Measurements from ENCODE around the gene HDAC8.

HDAC8 gene

DNA sequence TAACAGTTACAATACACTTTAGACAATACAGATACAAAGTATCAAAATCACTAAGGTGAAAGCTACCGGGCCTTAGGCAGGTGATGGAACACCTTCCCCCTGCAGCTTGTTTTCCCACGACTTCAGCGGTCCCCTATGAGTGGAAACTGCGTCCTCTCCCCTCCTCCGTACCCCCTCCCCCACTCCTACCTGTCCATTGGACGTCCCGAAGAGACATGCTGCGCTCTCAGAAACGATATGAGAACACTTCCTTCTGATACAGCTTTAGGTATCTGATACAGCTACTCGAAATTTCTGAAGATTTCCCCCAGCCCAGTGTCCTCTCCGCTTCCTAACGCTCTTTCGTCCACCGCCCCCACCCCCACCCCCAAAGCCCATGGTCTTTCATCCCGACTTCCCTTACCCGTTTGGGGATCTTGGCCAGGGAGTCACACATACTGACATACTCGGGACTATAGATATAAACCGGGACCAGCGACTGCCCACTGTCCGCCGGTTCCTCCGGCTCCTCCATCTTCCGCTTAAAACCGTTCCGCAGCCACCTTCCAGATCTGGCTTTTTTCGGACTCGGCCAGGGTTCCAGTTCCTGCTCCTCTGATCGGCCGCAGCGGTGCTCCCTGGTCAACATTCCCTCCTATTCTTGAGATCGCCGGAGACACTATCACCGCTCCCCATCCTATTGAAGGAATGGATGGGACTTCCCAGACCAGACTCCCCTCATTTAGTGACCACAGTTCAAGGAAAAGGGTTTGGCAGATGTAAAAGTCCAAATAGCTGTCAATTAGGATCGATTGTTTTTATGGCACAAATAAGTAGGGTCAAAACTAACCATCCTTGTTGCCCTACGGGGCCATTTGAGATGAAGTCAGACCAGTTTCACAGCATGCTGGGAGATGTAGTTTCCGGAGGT, at the start of gene HDAC8:
Gene HDAC8 (minus strand): TSS at position 596 of the 910 bp plus-strand sequence. CDS start 82 bp downstream, at position 514.
- DNase-seq: peak; percentile 90
- Histone ChIP-seq H3K9me3 (replicated peaks; ENCODE audit: insufficient read depth, low read length) (no peaks in the 10 kb centered on the region), H3K79me2 (ENCODE audit: low read length) (peaks cover 14% of the 10 kb centered on the region), H3F3A (ENCODE audit: insufficient read depth, low read length) (no peaks in the 10 kb centered on the region), H3K9me2 (replicated peaks; ENCODE audit: insufficient read depth, low read length) (no peaks in the 10 kb centered on the region), H3K9ac (ENCODE audit: low read length) (peak within 1 kb of the TSS; percentile 93), H3K4me1 (ENCODE audit: low read length) (no peaks in the 10 kb centered on the region), H3K4me2 (ENCODE audit: low read depth, low read length) (peak within 1 kb of the TSS; percentile 74), H4K20me1 (ENCODE audit: insufficient read depth, low read length) (no peaks in the 10 kb centered on the region), H3K27me3 (replicated peaks; ENCODE audit: insufficient read depth, low read length) (no peaks in the 10 kb centered on the region), H2AFZ (ENCODE audit: low read length) (peak within 1 kb of the TSS; percentile 98), H3K36me3 (replicated peaks; ENCODE audit: insufficient read depth, low read length) (no peaks in the 10 kb centered on the region), H3K27ac (ENCODE audit: low read length) (peak within 1 kb of the TSS; percentile 61; the same call in 1 of the 2 replicates), H3K4me3 (ENCODE audit: low read length) (peak within 1 kb of the TSS; percentile 99)
- TF ChIP-seq EZH2 (optimal IDR thresholded peaks at IDR 0.05; ENCODE audit: low read depth, low read length) (no peak), EZH2phosphoT487 (IDR thresholded peaks at IDR 0.05; ENCODE audit: low read length) (no peak)
- TF ChIP-seq, protein P1, sequence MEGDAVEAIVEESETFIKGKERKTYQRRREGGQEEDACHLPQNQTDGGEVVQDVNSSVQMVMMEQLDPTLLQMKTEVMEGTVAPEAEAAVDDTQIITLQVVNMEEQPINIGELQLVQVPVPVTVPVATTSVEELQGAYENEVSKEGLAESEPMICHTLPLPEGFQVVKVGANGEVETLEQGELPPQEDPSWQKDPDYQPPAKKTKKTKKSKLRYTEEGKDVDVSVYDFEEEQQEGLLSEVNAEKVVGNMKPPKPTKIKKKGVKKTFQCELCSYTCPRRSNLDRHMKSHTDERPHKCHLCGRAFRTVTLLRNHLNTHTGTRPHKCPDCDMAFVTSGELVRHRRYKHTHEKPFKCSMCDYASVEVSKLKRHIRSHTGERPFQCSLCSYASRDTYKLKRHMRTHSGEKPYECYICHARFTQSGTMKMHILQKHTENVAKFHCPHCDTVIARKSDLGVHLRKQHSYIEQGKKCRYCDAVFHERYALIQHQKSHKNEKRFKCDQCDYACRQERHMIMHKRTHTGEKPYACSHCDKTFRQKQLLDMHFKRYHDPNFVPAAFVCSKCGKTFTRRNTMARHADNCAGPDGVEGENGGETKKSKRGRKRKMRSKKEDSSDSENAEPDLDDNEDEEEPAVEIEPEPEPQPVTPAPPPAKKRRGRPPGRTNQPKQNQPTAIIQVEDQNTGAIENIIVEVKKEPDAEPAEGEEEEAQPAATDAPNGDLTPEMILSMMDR (IDR thresholded peaks at IDR 0.05; ENCODE audit: low read length): no peak

GRCh38 chrX:72621625-72622485, 49.2 kb upstream of the HDAC8 start:
- H4K20me1 ChIP-seq (ENCODE audit: insufficient read depth, low read length): no peaks in the 10 kb centered on the region
- no peak overlapping the region for H2AFZ ChIP-seq (ENCODE audit: low read length)
- no peak overlapping the region for H3K27ac ChIP-seq (ENCODE audit: low read length)
- no peaks in the 10 kb centered on the region for H3F3A ChIP-seq (ENCODE audit: insufficient read depth, low read length)
- no peaks in the 10 kb centered on the region for H3K9me2 ChIP-seq (replicated peaks; ENCODE audit: insufficient read depth, low read length)
- H3K27me3 ChIP-seq (replicated peaks; ENCODE audit: insufficient read depth, low read length): no peaks in the 10 kb centered on the region
- H3K9ac ChIP-seq (ENCODE audit: low read length): no peak overlapping the region
- no peaks in the 10 kb centered on the region for H3K4me1 ChIP-seq (ENCODE audit: low read length)
- no peaks in the 10 kb centered on the region for H3K79me2 ChIP-seq (ENCODE audit: low read length)
- no peak for DNase-seq
- no peak overlapping the region for H3K4me2 ChIP-seq (ENCODE audit: low read depth, low read length)
- TF ChIP-seq EZH2phosphoT487 (IDR thresholded peaks at IDR 0.05; ENCODE audit: low read length) (no peak), EZH2 (optimal IDR thresholded peaks at IDR 0.05; ENCODE audit: low read depth, low read length) (no peak)
- TF ChIP-seq, protein P1 (IDR thresholded peaks at IDR 0.05; ENCODE audit: low read length): no peak
- no peaks in the 10 kb centered on the region for H3K9me3 ChIP-seq (replicated peaks; ENCODE audit: insufficient read depth, low read length)
- no peak overlapping the region for H3K4me3 ChIP-seq (ENCODE audit: low read length)
- no peaks in the 10 kb centered on the region for H3K36me3 ChIP-seq (replicated peaks; ENCODE audit: insufficient read depth, low read length)

DNA sequence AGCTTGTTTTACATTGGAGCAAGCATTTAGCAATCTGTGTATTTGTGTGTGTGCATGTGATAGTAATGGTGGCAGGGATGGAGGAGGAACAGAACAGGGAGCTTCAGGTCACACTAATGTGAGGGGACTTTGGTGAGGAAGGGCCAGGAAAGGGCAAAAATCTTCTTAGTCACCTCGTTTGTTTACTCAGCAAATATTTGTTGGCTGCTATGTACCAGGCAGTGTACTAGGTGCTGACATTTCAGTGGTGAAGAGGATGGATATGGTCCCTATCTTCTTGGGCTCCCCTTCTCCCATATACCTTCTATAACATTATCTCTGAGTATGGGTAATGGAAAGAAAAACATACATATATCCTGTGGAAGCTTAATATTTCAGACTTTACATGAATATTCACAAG, 48.5 kb upstream of the HDAC8 start:
- no peaks in the 10 kb centered on the region for H3K27me3 ChIP-seq (replicated peaks; ENCODE audit: insufficient read depth, low read length)
- no peaks in the 10 kb centered on the region for H3K36me3 ChIP-seq (replicated peaks; ENCODE audit: insufficient read depth, low read length)
- no peaks in the 10 kb centered on the region for H3F3A ChIP-seq (ENCODE audit: insufficient read depth, low read length)
- no peaks in the 10 kb centered on the region for H3K79me2 ChIP-seq (ENCODE audit: low read length)
- H3K4me3 ChIP-seq (ENCODE audit: low read length): no peak overlapping the region
- H3K9me3 ChIP-seq (replicated peaks; ENCODE audit: insufficient read depth, low read length): no peaks in the 10 kb centered on the region
- H4K20me1 ChIP-seq (ENCODE audit: insufficient read depth, low read length): no peaks in the 10 kb centered on the region
- TF ChIP-seq EZH2 (optimal IDR thresholded peaks at IDR 0.05; ENCODE audit: low read depth, low read length): no peak
- TF ChIP-seq EZH2phosphoT487 (IDR thresholded peaks at IDR 0.05; ENCODE audit: low read length): no peak
- TF ChIP-seq, protein P1 (IDR thresholded peaks at IDR 0.05; ENCODE audit: low read length): no peak
- no peaks in the 10 kb centered on the region for H3K4me1 ChIP-seq (ENCODE audit: low read length)
- no peak overlapping the region for H2AFZ ChIP-seq (ENCODE audit: low read length)
- H3K27ac ChIP-seq (ENCODE audit: low read length): no peak overlapping the region
- H3K4me2 ChIP-seq (ENCODE audit: low read depth, low read length): no peak overlapping the region
- no peak overlapping the region for H3K9ac ChIP-seq (ENCODE audit: low read length)
- no peak for DNase-seq
- no peaks in the 10 kb centered on the region for H3K9me2 ChIP-seq (replicated peaks; ENCODE audit: insufficient read depth, low read length)
